Stimulated activated naive CD4-positive, alpha-beta T cell (primary cell): ENCODE measurements around the gene RPUSD1.
"Not testable (repeated sequence)": the region's sequence is repeated elsewhere in the genome, so short reads cannot be mapped to it uniquely, and the experiment has no call there.

Experiments
- DNase-seq, 6 experiments: peaks; one replicate each; lab custom pipeline; 2025; lab: John Stamatoyannopoulos, UW

RPUSD1 gene, protein sequence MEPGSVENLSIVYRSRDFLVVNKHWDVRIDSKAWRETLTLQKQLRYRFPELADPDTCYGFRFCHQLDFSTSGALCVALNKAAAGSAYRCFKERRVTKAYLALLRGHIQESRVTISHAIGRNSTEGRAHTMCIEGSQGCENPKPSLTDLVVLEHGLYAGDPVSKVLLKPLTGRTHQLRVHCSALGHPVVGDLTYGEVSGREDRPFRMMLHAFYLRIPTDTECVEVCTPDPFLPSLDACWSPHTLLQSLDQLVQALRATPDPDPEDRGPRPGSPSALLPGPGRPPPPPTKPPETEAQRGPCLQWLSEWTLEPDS

DNA sequence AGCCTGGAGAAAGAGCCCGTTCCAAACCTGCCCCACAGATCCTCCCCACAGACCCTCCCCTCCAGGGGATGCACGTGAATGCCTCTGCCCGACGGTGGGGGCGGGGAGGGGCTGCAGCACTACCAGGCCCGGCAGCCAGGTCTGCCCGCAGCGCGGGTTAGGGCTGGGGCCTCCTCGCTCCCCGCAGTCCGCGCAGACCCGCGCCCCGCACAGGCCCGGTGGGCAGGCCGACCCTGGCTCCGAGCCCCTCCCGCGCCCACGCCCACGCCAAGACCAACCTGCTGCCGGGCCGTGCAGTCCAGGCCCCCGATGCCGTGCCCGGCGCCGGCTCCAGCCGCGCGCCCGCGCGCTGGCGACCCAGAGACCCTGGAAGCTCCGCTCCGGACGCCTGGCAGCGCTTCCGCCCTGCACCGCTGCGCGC lies at the start of gene RPUSD1:
Gene RPUSD1 (minus strand): TSS at position 404 of the 421 bp plus-strand sequence. CDS start 644 bp downstream, outside the sequence.
- no peak for DNase-seq

DNA sequence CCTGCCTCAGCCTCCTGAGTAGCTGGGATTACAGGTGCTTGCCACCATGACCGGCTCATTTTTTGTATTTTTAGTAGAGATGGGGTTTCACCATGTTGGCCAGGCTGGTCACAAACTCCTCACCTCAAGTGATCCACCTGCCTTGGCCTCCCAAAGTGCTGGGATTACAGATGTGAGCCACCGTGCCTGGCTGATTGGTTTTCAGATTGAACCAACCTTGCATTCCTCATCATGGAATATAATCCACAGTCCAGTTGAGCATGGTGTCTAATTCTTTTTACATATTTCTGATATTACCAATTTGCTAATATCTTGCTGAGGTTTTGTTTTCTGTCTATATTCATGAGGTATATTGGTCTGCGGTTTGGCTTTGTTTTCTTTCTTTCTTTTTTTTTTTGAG lies 48.6 kb upstream of the RPUSD1 start:
- not testable (repeated sequence) for DNase-seq

DNA sequence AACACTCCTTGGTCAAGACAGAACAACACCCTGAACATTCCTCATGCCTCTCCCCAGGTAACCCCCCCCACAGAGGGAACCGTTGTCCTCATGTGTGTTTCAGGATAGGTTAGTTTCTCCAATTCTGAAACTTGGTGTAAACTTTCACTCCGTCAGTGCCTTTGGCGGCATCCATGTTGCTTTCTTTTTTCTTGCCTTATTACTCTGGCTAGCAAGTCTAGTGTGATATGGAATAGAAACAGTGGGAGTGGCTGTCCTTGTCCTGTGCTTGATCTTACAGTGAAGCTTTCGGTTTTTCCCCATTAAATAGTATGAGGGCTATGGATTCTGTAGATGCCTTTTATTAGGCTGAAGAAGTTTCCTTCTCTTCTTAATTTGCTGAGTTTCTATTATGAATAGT lies 48.0 kb upstream of the RPUSD1 start:
- no peak for DNase-seq

DNA sequence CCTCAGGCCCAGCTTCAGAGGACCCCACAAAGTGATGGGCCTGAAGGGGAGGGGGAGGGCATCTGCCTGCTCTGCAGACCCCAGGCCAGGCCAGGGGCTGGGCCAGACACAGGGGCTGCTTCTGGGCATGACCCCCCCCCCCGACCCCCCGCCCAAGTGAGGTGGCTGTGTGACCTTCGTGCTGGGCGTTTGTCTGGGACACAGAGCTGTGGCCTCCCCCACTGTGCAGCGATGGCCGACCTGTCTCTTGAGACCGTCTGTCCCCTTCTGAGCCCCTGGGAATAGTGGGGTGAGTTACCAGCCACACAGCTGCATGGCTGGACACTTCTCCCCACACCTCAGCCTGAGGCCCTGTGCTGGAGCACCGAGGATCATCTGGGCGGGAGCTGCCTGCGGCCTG lies 47.2 kb upstream of the RPUSD1 start:
- no peak for DNase-seq

DNA sequence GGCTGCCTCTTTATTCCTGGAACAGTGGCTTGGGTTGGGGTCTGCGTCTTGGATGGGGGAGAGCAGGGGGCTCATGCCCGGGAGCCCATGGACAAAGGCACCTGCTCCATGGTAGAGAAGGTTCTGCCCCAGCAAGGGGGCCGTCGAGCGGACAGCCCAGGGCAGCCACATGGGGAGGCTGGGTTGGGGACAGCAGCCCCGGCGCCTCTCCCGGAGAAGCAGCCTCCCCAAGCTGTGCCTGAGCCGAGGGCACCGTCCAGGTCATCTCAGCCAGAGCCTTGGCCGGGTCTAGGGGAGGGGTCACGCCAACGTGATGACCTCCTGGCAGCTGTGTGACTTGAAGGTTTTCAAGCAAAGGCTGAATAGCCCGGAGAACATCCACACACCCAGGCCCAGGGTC lies 45.2 kb upstream of the RPUSD1 start:
- DNase-seq, result no peak

DNA sequence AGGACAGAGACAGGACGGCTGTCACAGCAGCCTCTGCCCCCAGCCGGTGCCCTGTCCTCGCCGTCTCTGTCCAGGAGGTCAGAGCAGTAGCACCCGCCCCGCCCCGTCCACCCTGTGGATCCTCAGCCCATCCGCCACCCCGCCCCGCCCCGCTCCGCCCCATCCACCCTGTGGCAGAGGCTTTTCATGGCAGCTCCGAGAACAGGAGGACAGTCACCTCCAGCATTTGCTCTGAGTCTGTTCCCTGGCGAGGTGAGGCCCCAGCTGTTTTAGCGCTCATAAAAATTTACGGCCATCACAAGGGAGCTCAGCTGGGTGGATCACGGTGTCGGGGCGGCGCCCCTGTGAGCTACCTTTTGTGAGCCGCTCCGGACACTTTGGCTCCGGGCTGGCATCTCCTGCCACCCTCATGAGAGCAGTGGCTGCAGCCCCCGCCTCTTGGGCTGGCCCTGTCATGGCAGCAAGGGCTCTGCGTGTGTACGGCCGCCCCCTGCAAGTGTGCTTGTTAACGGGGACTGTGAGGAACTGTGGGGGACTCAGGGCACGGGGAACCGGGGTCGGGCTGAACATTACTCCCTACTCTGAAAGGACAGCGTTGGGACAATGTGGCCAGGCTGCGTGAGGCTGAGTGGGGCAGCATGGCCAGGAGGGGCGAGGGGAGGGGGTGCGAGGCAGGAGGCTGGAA lies 44.6 kb upstream of the RPUSD1 start:
- no peak for DNase-seq

DNA sequence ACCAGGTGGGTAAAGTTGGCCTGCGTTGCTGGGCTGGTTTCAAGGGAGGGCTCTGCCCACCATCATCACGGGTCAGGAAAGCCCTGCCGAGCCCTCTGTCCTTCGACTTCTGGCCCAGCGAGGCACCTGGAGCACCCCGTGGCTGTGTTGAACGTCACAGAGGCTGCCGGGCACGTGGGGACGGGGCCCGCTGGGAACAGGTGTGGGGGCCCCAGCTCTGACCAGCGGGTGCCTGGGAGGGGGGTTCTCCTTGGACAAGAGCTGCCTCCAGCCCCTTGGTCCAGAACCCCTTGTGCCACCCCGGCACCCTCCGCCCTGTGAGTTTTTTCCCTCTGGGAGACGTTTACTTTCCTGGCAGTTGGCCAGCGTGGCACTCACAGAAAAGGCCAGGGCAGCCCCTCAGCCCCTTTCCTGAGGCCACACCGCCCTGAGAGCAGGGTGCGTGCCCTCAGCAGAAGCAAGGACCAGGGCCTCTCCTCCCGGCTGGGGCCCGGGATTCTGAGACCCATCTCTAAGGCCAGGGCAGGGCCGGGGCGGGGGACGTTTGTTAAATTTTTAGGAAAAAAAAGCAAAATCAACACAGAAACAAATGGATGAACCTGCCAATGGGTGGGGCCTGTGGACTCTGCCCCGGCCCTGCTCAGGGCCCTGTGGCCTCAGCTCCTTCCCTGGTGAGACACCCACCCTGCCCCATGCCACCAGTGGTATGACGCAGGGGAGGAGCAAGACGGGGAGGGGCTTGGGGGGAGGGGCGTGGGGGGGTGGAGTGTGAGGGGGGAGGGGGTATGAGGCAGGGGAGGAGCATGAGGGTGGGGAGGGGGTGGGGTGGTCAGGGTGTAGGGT lies 43.6 kb upstream of the RPUSD1 start:
- DNase-seq, result no peak

DNA sequence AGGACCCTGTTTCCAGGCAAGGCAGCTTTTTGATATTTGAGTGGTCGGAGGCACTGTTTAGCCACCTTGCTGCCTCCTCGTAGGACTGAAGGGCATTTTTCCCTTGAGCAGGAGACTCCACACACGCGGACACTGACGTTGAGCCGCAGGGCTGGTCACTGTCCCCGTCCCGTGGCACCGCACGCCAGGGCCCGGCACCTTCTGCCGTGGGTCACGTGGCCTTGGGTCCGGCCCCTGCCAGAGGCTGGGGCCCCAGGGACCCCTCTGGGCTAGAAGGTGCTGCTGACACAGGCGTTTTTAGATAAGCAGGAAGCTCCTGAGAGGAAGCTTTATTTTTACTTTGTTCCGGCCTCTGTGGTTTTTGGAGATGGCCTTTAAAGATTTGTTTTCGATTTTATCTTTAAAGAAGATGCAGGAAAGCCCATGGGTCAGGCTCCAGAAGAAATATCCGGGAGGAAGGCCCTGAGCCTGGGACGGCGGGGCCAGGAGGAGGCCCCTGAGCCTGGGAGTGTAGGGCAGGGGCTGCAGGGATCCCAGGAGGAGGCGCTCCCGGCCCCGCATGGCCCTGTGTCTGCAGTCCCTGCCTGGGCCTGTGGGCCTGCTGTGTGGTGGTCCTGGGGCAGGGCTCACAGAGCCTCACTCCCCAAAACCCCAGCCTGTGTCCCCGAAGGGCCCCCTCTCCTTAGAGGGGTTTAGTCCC lies 42.8 kb upstream of the RPUSD1 start:
- DNase-seq, result no peak

DNA sequence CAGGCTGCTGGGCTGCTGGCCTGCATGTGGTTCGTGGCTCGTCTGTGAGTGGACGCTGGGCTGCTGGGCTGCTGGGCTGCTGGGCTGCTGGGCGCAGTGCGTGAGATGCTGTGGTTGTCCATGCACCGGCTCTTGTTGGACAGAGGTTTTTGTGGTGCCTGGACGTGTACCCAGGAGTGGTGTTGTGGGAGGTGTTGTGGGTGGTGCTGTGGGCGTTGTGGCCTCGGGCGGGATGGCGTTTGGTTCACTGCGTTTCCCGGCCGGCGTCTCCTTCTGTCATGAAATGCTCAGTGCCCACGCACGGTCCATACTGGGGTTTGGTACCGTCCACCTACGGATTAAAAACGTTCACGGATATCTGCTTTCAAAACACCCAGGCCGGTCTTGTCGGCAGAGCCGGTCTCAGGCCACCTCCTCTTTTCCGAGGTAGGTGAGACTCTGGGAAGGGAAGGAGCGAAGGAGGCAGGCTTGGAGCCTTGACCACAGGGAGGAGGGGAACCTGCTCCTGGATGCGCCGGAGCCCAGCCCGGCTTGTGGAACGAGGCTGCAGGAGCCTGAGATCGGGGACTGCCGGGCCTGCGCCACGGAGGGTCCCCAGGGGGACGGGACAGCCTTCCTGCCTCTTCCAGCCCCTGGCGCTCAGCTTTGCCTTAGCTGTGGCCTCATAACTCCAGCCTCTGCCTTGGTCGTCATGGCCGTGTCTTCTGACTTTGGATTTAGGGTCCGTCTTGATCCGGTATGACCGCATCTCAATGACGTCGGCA lies 42.1 kb upstream of the RPUSD1 start:
- no peak for DNase-seq

DNA sequence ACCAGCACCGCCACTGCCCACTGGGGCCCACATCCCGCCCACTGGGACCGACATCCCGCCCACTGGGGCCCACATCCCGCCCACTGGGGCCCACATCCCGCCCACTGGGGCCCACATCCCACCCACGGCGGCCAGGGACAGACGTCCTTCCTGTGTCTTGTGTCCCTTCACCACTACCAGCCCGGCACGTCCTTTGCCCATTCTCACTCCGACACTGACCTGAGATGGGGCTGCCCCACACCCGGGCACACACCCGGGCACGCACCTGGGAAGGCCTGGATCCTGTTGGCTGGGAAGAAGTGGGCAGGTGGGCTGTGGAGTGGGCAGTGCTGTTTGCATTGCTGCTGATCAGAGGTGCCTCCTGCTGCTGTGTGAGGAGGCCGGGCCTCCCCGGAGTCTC lies 40.7 kb upstream of the RPUSD1 start:
- no peak for DNase-seq

DNA sequence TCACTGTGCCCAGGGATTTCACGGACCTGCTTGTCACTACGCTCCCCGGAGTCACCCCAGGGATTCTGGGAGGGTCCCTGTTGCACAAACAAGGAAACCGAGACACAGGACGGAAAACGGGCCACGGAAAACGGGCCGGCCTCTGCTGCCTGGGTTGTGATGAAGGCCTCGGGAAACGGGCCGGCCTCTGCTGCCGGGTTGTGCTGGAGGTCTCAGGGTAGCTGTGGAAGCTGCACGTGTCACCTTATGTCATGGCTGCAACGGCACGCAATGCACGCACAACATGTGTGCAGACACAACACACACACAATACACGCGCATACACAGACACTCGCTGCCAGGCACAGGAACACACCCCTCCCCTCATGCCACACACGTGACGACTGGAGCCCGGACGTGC lies 39.3 kb upstream of the RPUSD1 start:
- DNase-seq, result no peak

DNA sequence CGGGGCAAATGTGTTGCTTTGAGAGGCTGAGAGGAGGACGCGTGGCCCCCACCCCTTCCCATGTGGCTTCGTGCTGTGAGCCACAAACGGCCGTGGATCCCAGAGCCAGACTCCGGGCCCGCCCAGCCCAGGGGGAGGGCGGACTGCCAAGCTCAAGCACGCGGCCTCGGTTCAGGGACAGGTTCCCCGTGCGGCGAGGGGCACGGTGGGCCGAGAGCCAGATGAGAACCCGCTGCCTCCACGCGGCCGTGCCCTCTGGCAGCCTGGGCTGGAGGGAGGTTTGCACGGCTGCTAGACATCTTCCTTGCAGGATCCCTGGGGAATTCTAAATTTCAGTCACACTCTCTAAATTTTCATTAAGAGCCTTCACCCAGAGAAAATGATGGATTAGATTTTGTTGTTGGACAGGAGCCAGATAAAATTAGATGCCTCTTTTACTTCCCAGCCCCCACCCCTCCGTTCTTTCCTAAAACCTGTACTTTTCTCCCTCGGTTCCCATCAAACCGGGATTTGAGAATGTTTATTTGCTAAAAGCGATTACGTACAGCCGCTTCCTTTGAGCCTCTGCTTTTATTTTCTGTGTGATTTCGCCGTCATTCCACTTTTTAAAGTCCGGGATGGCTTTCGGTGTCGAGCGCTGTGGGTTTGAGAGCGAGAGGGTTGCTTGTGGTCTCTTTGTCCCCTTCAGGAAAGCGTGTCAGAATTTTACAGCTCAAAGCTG lies 37.3 kb upstream of the RPUSD1 start:
- DNase-seq, result no peak

DNA sequence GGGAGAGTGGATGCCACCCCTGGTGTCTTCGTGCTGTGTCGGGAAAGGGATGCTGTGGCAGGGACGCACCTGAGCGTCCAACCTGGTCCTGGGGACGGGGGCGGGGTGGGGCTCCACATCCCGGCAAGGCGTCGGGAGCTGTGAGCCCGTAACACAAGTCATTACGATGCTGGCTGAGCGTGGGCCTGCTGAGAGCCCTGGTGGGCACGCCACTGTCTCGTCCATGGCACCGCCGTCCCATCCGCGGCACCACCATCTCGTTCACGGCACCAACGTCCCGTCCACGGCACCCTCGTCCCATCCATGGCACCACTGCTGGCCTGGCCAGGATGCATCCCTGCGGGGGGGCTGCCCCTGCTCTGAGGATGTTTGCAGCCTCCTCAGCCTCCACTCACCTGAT lies 36.4 kb upstream of the RPUSD1 start:
- no peak for DNase-seq

DNA sequence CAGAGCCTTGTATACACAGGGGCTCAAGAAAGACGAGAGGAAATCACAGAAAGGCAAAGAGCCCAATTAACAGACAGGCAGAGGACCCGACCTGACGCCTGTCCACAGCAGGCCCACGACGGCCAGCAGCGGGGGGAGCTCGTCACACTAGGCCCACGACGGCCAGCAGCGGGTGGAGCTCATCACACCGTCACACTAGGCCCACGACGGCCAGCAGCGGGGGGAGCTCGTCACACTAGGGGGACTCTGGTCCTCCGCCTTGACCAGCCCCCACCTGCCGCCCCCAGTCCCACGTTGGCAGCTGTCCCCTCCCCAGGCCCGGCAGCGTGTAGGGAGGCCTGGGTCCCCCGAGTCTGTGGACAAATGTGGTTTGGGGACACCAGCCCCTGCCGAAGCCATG lies 36.0 kb upstream of the RPUSD1 start:
- DNase-seq, result no peak

DNA sequence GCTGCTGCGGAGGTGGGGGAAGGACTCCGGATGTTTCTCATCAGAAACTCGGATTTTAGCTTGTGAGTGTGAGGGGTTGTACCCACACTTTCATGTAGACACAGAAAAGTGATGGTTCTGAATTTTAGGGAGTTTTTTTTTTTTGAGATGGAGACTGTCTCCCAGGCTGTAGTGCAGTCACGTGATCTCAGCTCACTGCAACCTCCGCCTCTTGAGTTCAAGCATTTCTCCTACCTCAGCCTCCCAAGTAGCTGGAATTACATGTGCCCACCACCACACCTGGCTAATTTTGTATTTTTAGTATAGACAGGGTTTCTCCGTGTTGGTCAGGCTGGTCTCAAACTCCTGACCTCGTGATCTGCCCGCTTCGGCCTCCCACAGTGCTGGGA lies 34.7 kb upstream of the RPUSD1 start:
- DNase-seq, result no peak

DNA sequence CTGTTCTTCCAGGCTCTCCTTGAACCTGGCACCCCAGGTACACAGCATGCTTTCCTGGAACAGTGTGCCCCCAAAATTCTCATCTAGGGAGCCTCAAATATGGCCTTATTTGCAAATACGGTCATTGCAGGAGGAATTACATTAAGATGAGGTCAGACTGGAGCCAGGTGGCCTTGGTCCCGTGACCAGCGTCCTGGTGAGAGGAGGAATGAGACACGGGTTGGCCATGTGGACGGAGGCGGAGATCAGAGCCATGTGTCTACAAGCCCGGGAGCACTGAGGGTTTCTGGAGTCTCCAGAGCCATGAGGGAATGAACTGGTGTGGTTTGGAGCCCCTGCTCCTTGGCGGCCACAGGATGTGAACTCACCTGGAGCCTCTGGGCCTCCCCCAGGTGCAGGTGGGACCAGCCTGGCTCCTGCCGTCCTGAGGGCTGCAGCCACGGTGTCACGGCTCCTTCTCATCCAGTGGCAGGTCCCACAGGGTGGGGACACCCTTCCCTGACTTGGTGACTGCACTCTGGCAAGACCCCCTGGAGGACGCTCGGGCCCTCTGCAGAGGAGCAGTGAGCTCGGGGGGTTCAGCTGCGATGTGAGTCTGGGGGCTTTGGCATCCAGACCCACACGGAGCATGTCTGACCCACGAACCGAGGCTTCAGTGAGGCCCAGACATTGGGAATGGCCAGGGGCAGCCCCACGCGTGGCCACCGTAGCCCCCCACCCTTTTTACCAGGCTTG lies 34.2 kb upstream of the RPUSD1 start:
- no peak for DNase-seq

DNA sequence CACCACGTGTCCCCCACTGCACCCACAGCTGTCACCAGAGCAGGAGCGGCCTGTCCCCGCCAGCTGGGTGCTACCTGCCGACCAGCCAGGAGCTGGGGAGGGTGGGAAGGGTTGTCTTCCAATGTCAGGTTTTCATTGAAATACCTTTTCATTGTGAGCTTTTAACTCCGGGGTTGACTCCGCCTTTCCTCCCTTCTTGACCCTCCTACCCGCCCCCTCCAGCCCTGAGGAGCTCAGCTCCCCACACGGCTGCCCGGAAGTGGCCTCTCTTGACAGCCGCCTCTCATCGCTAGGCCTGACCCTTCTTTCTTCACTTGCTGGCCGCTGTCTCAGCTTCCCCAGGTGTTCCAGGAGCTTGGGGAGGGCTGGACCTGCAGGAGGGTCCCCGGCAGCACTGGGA lies 33.6 kb upstream of the RPUSD1 start:
- no peak for DNase-seq

DNA sequence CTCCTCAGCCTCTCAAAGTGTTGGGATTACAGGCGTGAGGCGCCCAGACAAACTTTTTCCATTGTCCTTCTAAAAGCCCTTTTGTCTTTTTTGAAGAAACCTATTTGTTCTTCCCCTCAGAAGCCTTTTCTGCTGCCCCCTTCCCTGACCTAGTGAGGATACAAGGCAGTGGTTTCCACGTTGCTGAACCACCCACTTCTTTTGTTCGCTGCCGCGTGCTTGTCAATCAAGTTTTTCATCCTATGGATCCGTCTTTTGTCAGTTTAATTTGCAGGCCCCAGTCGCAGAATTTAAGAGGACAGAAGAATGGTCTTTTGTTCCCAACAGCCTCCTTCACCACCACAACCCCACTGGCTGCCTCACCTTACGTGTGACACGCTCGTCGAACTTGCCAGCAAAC lies 32.6 kb upstream of the RPUSD1 start:
- DNase-seq, result no peak

DNA sequence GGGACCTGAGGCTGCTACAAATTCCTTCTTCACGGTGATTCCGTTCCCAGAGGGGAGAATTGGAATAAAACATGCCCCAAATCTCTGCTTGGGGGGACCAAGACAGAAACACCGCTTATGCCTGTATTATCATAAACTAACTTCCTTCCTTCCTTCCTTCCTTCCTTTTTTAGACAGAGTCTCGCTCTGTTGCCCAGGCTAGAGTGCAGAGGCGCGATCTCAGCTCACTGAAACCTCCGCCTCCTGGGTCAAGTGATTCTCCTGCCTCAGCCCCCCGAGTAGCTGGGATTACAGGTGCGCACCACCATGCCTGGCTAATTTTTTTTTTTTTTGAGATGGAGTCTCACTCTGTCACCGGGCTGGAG lies 31.8 kb upstream of the RPUSD1 start:
- DNase-seq, result not testable (repeated sequence)
